GM12875 (cell line): ENCODE measurements around the gene GRID1.

Source experiments
- H3K4me3 ChIP-seq: one replicate; pipeline ENCODE4 v1.5.1; 2011; ENCODE audit warnings: low read depth, low read length, control low read depth
- TF ChIP-seq, protein P1 (sequence below): IDR thresholded peaks from 2 replicates; pipeline ENCODE4 v1.5.1; 2011; ENCODE audit warnings: low read depth, mild to moderate bottlenecking, control low read depth, inconsistent platforms, low read length, moderate library complexity, borderline replicate concordance; ENCODE audit not compliant: insufficient read depth

Gene GRID1

DNA sequence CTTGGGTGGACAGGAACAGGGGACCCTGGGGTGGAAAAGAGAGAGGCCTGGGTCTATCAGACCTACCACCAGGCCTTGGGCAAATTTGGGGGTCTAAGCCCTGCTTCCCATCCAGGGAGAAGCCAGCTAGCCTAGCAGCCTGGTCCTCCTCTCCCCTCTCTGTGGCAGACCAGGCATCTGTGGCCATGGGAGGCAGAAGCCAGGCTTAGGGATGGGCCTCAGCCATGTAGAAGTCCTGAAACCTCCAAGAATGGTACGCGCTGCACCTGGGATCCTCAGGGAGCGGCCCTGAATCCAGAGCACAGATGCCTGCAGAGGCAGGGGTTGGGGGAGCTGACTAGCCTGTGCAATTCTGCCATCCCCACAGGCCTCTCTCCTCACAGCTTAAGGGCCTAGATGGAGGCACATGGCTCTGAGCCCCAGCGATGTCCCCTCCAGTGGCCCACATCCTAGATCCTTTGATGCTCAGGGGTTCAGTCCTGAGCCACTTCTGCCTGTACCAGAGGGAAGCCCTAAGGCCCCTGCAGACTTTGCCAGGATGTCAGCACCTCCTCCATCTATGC lies 21.2 kb downstream of the GRID1 start:
- TF ChIP-seq, protein P1, sequence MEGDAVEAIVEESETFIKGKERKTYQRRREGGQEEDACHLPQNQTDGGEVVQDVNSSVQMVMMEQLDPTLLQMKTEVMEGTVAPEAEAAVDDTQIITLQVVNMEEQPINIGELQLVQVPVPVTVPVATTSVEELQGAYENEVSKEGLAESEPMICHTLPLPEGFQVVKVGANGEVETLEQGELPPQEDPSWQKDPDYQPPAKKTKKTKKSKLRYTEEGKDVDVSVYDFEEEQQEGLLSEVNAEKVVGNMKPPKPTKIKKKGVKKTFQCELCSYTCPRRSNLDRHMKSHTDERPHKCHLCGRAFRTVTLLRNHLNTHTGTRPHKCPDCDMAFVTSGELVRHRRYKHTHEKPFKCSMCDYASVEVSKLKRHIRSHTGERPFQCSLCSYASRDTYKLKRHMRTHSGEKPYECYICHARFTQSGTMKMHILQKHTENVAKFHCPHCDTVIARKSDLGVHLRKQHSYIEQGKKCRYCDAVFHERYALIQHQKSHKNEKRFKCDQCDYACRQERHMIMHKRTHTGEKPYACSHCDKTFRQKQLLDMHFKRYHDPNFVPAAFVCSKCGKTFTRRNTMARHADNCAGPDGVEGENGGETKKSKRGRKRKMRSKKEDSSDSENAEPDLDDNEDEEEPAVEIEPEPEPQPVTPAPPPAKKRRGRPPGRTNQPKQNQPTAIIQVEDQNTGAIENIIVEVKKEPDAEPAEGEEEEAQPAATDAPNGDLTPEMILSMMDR: no peak
- no peak overlapping the region for H3K4me3 ChIP-seq

DNA sequence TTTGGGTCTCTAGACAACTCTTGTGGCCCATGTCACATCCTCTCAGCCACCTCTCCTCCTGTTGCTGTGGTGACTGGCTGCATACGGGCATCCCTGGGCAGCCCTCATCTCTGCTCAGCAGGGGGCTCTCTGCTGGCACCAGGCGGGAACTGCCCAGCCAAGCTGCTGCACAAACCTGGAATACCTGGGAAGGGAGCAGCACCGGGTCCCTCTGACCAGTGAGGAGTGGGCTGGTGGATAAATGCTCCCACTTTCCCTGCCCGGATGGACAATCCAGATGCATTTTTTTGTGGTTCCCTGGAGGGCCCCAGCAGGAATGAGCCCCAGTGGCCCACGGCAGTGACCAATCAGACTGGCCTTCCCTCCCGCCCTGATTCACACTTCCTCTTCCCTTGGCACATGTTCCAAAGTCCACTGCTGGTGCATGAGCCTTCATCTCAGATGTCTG lies 21.9 kb downstream of the GRID1 start:
- TF ChIP-seq, protein P1: no peak

DNA sequence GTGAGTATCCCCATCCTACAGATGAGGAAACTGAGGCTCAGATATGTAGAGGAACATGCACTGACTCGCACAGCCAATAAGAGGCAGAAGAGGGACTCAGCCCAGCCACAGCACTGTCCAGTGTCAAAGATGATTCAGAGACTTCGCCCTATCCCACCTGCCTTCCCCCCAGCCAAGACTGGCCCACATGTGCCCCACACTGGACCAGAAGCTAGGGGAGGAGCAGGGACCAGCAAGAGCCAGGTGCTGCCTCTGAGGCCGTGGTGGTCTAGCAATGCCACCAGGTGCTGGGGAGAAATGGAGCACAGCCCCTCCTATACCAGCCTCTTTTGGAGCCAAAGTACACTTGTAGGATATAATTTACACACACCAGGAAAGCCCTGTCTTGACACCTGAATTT lies 22.3 kb downstream of the GRID1 start:
- H3K4me3 ChIP-seq: no peak overlapping the region
- TF ChIP-seq, protein P1: no peak

More for the DNA sequence above, 21.9 kb downstream of the GRID1 start:
- no peak overlapping the region for H3K4me3 ChIP-seq

DNA sequence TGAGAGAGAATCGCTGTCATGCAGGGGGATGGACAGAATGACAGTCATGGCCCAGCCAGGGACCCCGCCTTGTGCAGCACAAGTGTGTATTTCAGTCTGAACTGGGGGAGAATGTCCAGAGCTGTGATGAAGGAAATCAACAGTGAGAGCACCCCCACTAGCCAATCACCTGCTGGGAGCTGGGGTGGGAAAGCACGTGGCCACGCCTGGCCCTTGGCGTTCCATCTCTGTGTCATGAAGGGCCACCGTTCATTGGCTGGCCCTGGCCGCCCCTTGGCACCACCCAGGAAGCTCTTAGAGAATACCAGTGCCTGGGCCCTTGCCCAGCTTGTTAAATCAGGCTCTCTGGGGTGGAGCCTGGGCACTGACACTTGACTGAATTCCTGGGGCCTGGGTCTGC lies 22.8 kb downstream of the GRID1 start:
- no peak overlapping the region for H3K4me3 ChIP-seq
- TF ChIP-seq, protein P1: no peak

DNA sequence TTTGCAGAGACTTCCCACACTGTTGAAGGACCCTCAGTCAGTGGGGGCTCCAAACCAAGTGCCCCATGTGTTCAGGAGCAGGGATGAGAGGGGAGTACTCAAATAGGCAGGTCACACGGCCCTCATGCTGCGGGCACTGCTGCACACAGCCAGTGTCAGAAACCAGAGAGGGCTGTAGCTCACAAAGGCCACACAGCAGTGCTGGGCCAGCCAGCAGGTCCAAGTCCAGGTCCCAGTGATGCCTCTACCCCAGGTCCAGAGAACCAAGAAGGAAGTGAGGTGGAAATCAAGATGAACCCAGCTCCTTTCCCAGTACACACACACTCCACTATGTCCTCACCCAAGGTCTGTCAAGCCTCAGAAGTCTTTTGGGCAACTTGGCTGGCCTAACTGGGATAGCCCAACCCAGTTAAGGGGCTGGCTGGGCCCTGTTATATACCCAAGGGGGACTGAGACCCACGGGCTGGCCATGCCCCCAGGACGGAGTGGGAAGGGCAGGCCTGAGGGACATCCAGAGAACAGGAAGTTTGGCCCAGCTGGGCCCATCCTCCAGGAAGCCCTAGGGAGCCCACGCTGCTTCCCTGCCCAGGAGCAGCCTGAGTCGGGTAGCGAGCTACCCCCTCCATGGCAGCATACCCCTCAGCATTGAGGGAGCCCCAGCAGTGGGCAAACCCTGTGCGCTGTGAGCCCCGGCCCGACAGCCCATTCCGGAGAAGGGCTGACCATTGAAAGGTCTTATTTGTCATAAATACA lies 24.3 kb downstream of the GRID1 start:
- H3K4me3 ChIP-seq: no peak overlapping the region
- TF ChIP-seq, protein P1: no peak

DNA sequence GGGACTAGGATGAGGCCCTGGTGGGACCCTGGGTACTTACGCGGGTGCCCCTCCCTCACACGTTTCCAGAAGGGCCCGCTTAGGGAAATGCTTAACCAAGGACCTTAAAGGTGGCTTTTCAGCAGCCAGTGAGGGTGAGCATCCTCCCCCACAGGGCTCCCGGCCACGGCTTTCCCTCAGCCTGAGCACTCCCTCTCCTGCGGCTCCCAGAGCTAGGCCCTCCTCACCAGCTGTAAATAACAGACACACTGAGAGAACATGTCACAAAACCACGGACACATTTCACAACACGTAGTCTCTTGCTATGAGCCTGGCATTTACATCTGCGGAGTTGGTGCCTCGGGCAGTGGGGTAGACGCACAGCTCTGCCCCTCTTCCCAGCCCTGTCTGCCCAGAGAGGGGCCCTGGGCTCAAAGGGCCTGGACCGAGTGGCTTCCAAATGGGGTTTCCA lies 25.2 kb downstream of the GRID1 start:
- H3K4me3 ChIP-seq: no peak overlapping the region
- TF ChIP-seq, protein P1: no peak

DNA sequence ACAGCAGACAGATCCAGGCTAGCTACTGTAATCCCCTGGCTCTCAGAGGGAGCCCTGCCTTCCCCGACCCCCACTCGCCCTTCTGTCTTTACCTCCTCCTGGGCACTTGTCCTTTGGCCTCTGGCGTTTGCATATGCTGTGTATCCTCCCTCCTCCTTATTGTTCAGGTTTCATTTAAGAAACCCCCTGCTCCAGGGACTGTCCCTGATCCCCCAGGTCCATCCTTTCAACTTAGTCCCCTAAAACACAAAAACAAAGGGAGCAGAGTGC lies 25.7 kb downstream of the GRID1 start:
- H3K4me3 ChIP-seq: no peak overlapping the region
- TF ChIP-seq, protein P1: no peak
